GM10248 (cell line): Measurements from ENCODE around the gene SIRPA.
A peak's percentile ranks its signal among the peaks of the same experiment; 100 is the strongest.

Experiments used
- CTCF ChIA-PET: fragments of 300-600 bp; sonication (Branson Sonifier 250); formaldehyde crosslinking; extraction: SDS; loops from one replicate; lab custom pipeline; 2021; ENCODE audit warnings: antibody characterized with exemption; lab: Yijun Ruan, JAX
- POLR2A ChIA-PET: fragments of 350-650 bp; sonication (Branson Sonifier 250); formaldehyde crosslinking; extraction: SDS; loops from one replicate; lab custom pipeline; 2020; ENCODE audit warnings: antibody characterized with exemption; lab: Yijun Ruan, JAX
- DNase-seq: peaks from one replicate; pipeline ENCODE4 v3.0.0; 2012; ENCODE audit errors: extremely low spot score
- CTCF ChIP-seq: IDR thresholded peaks from 2 replicates; pipeline ENCODE4 v1.5.1; 2012; ENCODE audit warnings: mild to moderate bottlenecking, low read depth; ENCODE audit errors: extremely low read depth, missing control alignments, control extremely low read depth

Gene SIRPA

DNA sequence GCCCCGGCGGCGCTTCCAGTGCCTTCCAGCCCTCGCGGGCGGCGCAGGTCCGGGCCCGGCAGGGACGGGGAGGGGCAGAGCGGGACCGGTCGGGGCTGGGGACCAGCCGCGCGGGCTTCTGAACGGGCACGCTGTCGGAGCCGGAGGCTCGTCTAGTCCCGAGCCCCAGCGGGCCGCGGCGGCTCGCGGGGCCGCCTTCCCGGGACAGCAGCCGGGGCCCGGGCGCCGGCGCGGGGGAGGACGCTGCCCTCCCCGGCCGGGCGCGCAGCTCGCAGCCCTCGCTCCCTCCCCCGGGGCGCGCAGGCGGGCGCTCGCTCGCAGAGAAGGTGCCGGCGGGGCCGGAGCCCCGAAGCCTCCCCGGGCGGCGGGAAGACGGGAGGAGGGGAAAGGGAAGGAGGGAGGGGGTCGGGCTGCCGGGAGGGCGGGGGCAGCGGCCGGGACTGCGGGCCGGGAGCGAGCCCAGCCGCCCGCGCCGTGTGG lies 696 bp upstream of the SIRPA start:
- no peak for TF ChIP-seq CTCF
- ChIA-PET POLR2A (no interaction called here), CTCF (no interaction called here)
- DNase-seq, result peak; percentile 54

DNA sequence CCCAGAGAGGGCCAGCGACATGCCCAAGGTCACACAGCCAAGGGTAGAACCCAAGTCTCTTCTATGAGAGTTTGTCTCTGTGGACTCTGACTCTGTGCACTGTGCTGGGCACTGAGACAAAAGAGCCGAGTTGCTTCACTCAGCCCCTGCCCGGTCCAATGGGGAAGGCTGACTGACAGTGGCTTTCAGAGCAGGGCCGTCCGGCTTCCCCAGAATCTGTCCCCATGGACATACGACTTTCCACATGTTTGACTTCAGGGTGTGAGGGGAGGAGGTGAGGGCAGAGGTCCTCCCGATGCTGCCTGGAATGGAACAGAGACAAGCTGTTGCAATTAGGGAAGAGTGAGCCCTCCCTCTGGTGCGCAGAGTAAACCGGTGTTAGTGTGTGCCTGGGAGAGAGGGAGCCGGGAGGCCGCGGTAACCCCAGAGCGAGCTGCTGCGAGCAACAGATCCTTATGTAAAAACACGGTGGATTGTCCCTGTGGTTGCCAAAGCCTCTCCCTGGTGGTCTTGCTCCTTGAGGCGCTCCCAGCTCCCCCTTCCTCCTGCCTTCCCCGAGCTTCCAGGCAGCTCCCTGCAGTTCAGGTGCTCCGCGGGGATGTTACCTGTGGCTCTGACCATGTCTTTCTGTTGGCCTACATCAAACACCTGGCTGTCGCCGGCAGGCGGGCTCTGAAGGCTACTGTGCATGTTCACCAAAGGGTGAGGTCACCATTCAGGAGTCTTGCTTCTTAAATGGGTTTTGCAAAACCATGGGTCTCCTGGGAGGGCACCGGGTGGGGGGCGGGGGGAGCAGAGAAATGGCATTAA lies 672 bp downstream of the SIRPA start:
- POLR2A ChIA-PET, result interaction anchor here (0.8 kb wide), 1 partner anchor 57 kb away, joined by 5 read pairs; no protein-coding TSS in a partner anchor
- no peak for TF ChIP-seq CTCF
- DNase-seq, result no peak
- CTCF ChIA-PET, result interaction anchor here (1.2 to 1.5 kb wide), 2 partner anchors 9 to 119 kb away, joined by 3 to 4 read pairs; no protein-coding TSS in a partner anchor

GRCh38 chr20:1896484-1897258 lies 1.5 kb downstream of the SIRPA start:
- no peak for DNase-seq
- CTCF ChIA-PET, result interaction anchor here (1.2 to 1.5 kb wide), 2 partner anchors 10 to 120 kb away, joined by 3 to 4 read pairs; no protein-coding TSS in a partner anchor
- POLR2A ChIA-PET, result interaction anchor here (0.8 kb wide), 1 partner anchor 56 kb away, joined by 5 read pairs; no protein-coding TSS in a partner anchor
- no peak for TF ChIP-seq CTCF

DNA sequence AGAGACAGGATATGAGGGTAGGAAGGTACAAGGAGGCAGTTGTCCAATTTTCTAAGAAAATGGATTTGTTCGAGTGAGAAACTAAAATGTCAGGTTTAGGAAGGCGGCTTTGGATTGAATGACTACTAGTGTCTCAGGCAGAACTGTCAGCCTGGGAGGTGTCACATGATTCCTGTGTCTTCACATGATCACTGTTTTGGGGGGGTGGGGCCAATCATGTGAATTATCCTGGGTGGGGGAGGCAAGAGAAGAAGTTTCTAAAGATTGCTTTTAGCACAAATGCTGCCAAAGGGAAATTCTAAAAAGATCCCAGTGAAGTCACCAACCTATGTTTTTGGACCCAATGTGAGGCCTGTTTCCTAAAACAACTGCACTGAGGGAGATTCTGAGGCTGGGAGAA lies 2.3 kb downstream of the SIRPA start:
- TF ChIP-seq CTCF, result no peak
- ChIA-PET CTCF (no interaction called here), POLR2A (no interaction called here)
- DNase-seq, result no peak

- ChIA-PET CTCF (interaction anchor here (1.4 kb wide), 1 partner anchor 9 kb away, joined by 5 read pairs; no protein-coding TSS in a partner anchor), POLR2A (no interaction called here)
- TF ChIP-seq CTCF, result no peak
- peak; percentile 62 for DNase-seq
Measured at GRCh38 chr20:1897965-1898464, 2.8 kb downstream of the SIRPA start.
